IMR-90 (cell line): ENCODE measurements around the gene SLF2. TPM values are rescaled to one million over a fixed set of nuclear protein-coding genes. Genes with fewer than 3 reads are reported as not detected.

ENCODE experiments used
- ATAC-seq: fragments of 200-7000 bp; cut with Tn5 transposase; 2 replicates; pipeline ENCODE4 v1.9.1; 2020; ENCODE audit warnings: low read depth, mild to moderate bottlenecking, moderate library complexity
- BruUV-seq: library from RNA; stranded (reverse); fragments of 400-500 nt; replicated peaks from 2 replicates; lab custom pipeline; 2021; lab: Mats Ljungman, UMichigan
- CTCF ChIA-PET: fragments of 300-600 bp; formaldehyde crosslinking; extraction: SDS; loops from one replicate; lab custom pipeline; 2021; ENCODE audit warnings: antibody characterized with exemption; lab: Yijun Ruan, JAX
- POLR2A ChIA-PET: fragments of 300-600 bp; sonication (Branson Sonifier 250); formaldehyde crosslinking; loops from one replicate; lab custom pipeline; 2022; ENCODE audit warnings: antibody characterized with exemption; ENCODE audit not compliant: unreplicated experiment; lab: Charles Lee
- DNase-seq: peaks from one replicate; pipeline ENCODE4 v3.0.0; 2013
- H2AFZ ChIP-seq: replicated peaks from 2 replicates; pipeline ENCODE3; 2013; ENCODE audit warnings: low read length, mild to moderate bottlenecking; ENCODE audit not compliant: poor library complexity
- H2AK5ac ChIP-seq: 2 replicates; pipeline ENCODE4 v1.6.1; 2013; ENCODE audit warnings: low read depth, low read length, inconsistent platforms
- H2AK9ac ChIP-seq: replicated peaks from 2 replicates; pipeline ENCODE3; 2013; ENCODE audit warnings: mild to moderate bottlenecking, low read depth, low read length, moderate library complexity; ENCODE audit not compliant: poor library complexity
- H2BK120ac ChIP-seq: 2 replicates; pipeline ENCODE4 v1.6.1; 2013; ENCODE audit warnings: low read depth, low read length, inconsistent platforms
- H2BK15ac ChIP-seq: 3 replicates; pipeline ENCODE4 v1.6.1; 2013; ENCODE audit warnings: low read depth, low read length, inconsistent platforms
- H2BK20ac ChIP-seq: 2 replicates; pipeline ENCODE4 v1.6.1; 2013; ENCODE audit warnings: low read depth, mild to moderate bottlenecking, inconsistent platforms, low read length, moderate library complexity
- H2BK5ac ChIP-seq: 2 replicates; pipeline ENCODE4 v1.6.1; 2013; ENCODE audit warnings: mild to moderate bottlenecking, low read depth, low read length, inconsistent platforms; ENCODE audit not compliant: poor library complexity, severe bottlenecking
- H3K14ac ChIP-seq: replicated peaks from 2 replicates; pipeline ENCODE4 v1.6.1; 2013; ENCODE audit warnings: low read depth, low read length, inconsistent platforms
- H3K18ac ChIP-seq: 2 replicates; pipeline ENCODE4 v1.6.1; 2013; ENCODE audit warnings: low read depth, low read length, control low read depth
- H3K23ac ChIP-seq: 2 replicates; pipeline ENCODE4 v1.6.1; 2013; ENCODE audit warnings: low read depth, low read length, inconsistent platforms
- H3K27ac ChIP-seq: 2 replicates; pipeline ENCODE4 v1.5.1; 2013; ENCODE audit warnings: mild to moderate bottlenecking, control low read depth, low read length; ENCODE audit not compliant: insufficient read depth
- H3K27me3 ChIP-seq: 2 replicates; pipeline ENCODE4 v1.6.1; 2013; ENCODE audit warnings: low read length; ENCODE audit not compliant: control insufficient read depth, insufficient read depth
- H3K36me3 ChIP-seq: 2 replicates; pipeline ENCODE4 v1.6.1; 2013; ENCODE audit warnings: low read length, mixed read lengths; ENCODE audit not compliant: control insufficient read depth, insufficient read depth
- H3K4ac ChIP-seq: 2 replicates; pipeline ENCODE4 v1.6.1; 2013; ENCODE audit warnings: low read depth, low read length, inconsistent platforms
- H3K4me1 ChIP-seq: 2 replicates; pipeline ENCODE4 v1.6.1; 2013; ENCODE audit warnings: low read length, mixed read lengths; ENCODE audit not compliant: control insufficient read depth, insufficient read depth
- H3K4me2 ChIP-seq: 2 replicates; pipeline ENCODE4 v1.6.1; 2013; ENCODE audit warnings: low read depth, mild to moderate bottlenecking, control low read depth, low read length, moderate library complexity
- H3K4me3 ChIP-seq: 2 replicates; pipeline ENCODE4 v1.5.1; 2013; ENCODE audit warnings: low read depth, mild to moderate bottlenecking, control low read depth, low read length, moderate library complexity; ENCODE audit not compliant: insufficient read depth
- H3K56ac ChIP-seq: 2 replicates; pipeline ENCODE4 v1.6.1; 2013; ENCODE audit warnings: low read length, inconsistent platforms; ENCODE audit not compliant: insufficient read depth; ENCODE audit errors: extremely low read depth
- H3K79me1 ChIP-seq, 2 experiments: 2 replicates each; pipeline ENCODE4 v1.6.1; 2013; ENCODE audit warnings: low read length in 2 of 2, inconsistent platforms in 1 of 2, low read depth in 1 of 2
- H3K9ac ChIP-seq: 2 replicates; pipeline ENCODE4 v1.6.1; 2013; ENCODE audit warnings: low read depth, low read length, control low read depth
- H3K9me1 ChIP-seq: 2 replicates; pipeline ENCODE4 v1.6.1; 2013; ENCODE audit warnings: low read length, inconsistent platforms; ENCODE audit not compliant: insufficient read depth
- H3K9me3 ChIP-seq: 2 replicates; pipeline ENCODE4 v1.6.1; 2013; ENCODE audit warnings: low read length; ENCODE audit not compliant: control insufficient read depth, insufficient read depth
- H4K20me1 ChIP-seq: 2 replicates; pipeline ENCODE4 v1.6.1; 2013; ENCODE audit warnings: low read length, inconsistent platforms; ENCODE audit not compliant: insufficient read depth
- H4K5ac ChIP-seq: 2 replicates; pipeline ENCODE4 v1.6.1; 2013; ENCODE audit warnings: mild to moderate bottlenecking, low read depth, low read length, control low read depth
- H4K8ac ChIP-seq, 2 experiments: 2 replicates each; pipeline ENCODE4 v1.6.1; 2013; ENCODE audit warnings: low read depth in 2 of 2, low read length in 2 of 2, control low read depth in 1 of 2, inconsistent platforms in 1 of 2
- H4K91ac ChIP-seq: 2 replicates; pipeline ENCODE4 v1.6.1; 2013; ENCODE audit warnings: low read depth, low read length, inconsistent platforms; ENCODE audit not compliant: insufficient read depth
- BHLHE40 ChIP-seq: fragments of 150-350 bp; IDR thresholded peaks from 2 replicates; pipeline ENCODE4 v1.6.1; 2016; ENCODE audit warnings: mild to moderate bottlenecking, low read depth, low read length
- CEBPB ChIP-seq: IDR thresholded peaks from 2 replicates; pipeline ENCODE4 v1.6.1; 2012; ENCODE audit warnings: low read depth, low read length, improper control_type of control experiment
- CHD1 ChIP-seq: IDR thresholded peaks from 2 replicates; pipeline ENCODE4 v1.6.1; 2012; ENCODE audit warnings: low read depth, low read length, improper control_type of control experiment
- FOS ChIP-seq: fragments of 150-350 bp; IDR thresholded peaks from 2 replicates; pipeline ENCODE4 v1.6.1; 2016; ENCODE audit warnings: low read depth, low read length
- MAFK ChIP-seq: IDR thresholded peaks from 2 replicates; pipeline ENCODE4 v1.6.1; 2012; ENCODE audit warnings: low read depth, low read length, improper control_type of control experiment
- MAZ ChIP-seq: IDR thresholded peaks from 2 replicates; pipeline ENCODE4 v1.6.1; 2012; ENCODE audit warnings: low read depth, mild to moderate bottlenecking, low read length, improper control_type of control experiment, moderate library complexity, borderline replicate concordance
- MXI1 ChIP-seq: IDR thresholded peaks from 2 replicates; pipeline ENCODE4 v1.6.1; 2012; ENCODE audit warnings: low read depth, mild to moderate bottlenecking, low read length, moderate library complexity, borderline replicate concordance
- NFE2L2 ChIP-seq: fragments of 150-350 bp; IDR thresholded peaks from 2 replicates; pipeline ENCODE4 v1.6.1; 2016; ENCODE audit warnings: low read depth, mild to moderate bottlenecking, low read length
- POLR2A ChIP-seq: IDR thresholded peaks from 2 replicates; pipeline ENCODE4 v1.6.1; 2012; ENCODE audit warnings: mild to moderate bottlenecking, low read depth, low read length
- RAD21 ChIP-seq: IDR thresholded peaks from 2 replicates; pipeline ENCODE4 v1.6.1; 2012; ENCODE audit warnings: low read length, improper control_type of control experiment
- RCOR1 ChIP-seq: IDR thresholded peaks from 2 replicates; pipeline ENCODE4 v1.6.1; 2012; ENCODE audit warnings: mild to moderate bottlenecking, low read length, improper control_type of control experiment; ENCODE audit not compliant: insufficient replicate concordance
- RFX5 ChIP-seq: IDR thresholded peaks from 2 replicates; pipeline ENCODE4 v1.8.0; 2012; ENCODE audit warnings: low read depth, mild to moderate bottlenecking, low read length, moderate library complexity
- SMC3 ChIP-seq: fragments of 150-350 bp; IDR thresholded peaks from 2 replicates; pipeline ENCODE4 v1.6.1; 2016; ENCODE audit warnings: low read depth, mild to moderate bottlenecking, antibody characterized with exemption, low read length, moderate library complexity
- WGBS, 2 experiments: methylation state at CpG; one replicate each; pipeline versions ENCODE4 v1.1.5 to v1.1.7; 2013; ENCODE audit warnings: missing lambda C conversion rate in 2 of 2; ENCODE audit not compliant: insufficient read length in 1 of 2; ENCODE audit errors: extremely low coverage in 2 of 2; 5-methylcytosine and 5-hydroxymethylcytosine counted together
- dilution Hi-C: fragments of 300-500 bp; cut with HindIII; formaldehyde crosslinking; loops from one replicate; pipeline ENCODE4 v1.14.3; 2018; ENCODE audit warnings: low sequenced_read_pairs; ENCODE audit not compliant: unreplicated experiment
- in situ Hi-C: fragments of 300-500 bp; cut with MboI; formaldehyde crosslinking; loops from 3 replicates; pipeline ENCODE4 v1.14.3; 2019; ENCODE audit warnings: low sequenced_read_pairs, inconsistent platforms, mixed read lengths
- intact Hi-C: fragments of 100-400 bp; cut with micrococcal nuclease; formaldehyde crosslinking; loops from 2 replicates; pipeline ENCODE4 v1.10.0; 2022
- polyA plus RNA-seq, 3 experiments: library from polyadenylated mRNA; depleted of rRNA; stranded (reverse); fragments of >200 nt; gene quantifications; 2 replicates each; pipeline ENCODE4 v1.2.3, GENCODE V29; 2012; ENCODE audit warnings: low replicate concordance in 1 of 3
- total RNA-seq: library from RNA; depleted of rRNA; stranded (reverse); fragments of >200 nt; gene quantifications from 2 replicates; pipeline ENCODE4 v1.2.3, GENCODE V29; 2012
- TF ChIP-seq, protein P1 (sequence below): fragments of 150-350 bp; IDR thresholded peaks from 2 replicates; pipeline ENCODE4 v1.6.1; 2017; ENCODE audit warnings: mild to moderate bottlenecking, antibody characterized with exemption, low read length, low read depth
- TF ChIP-seq, protein P2 (sequence below): fragments of 150-350 bp; IDR thresholded peaks from 2 replicates; pipeline ENCODE4 v1.6.1; 2016; ENCODE audit warnings: low read depth, mild to moderate bottlenecking, low read length, moderate library complexity, borderline replicate concordance
- TF ChIP-seq, protein P3 (sequence below): conservative IDR thresholded peaks from 2 replicates; pipeline ENCODE4 v1.5.1; 2012; ENCODE audit warnings: mild to moderate bottlenecking, low read depth, low read length, improper control_type of control experiment

SLF2 gene
- total and polyA plus RNA-seq, 2 of the 4 experiments (the other 2 are of a cell fraction) = 8.5 to 21.7 TPM

DNA sequence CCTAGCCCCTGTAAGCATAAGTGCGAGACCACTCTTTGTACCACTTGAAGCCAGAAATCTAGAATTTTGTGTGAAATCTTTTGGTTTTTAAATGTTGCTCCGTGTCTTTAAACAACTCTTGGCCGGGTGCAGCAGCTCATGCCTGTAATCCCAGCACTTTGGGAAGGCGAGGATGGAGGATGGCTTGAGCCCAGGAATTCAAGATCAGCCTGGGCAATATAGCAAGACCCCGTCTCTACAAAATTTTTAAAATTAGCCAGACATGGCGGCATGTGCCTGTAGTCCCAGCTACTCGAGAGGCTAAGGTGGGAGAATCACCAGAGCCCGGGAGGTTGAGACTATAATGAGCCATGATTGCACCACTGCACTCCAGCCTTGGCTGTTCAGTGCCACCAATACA, 4.4 kb upstream of the SLF2 start:
- POLR2A ChIA-PET = interaction anchor here (0.6 kb wide), 1 partner anchor 1120 kb away, joined by 3 read pairs; no protein-coding TSS in a partner anchor
- DNase-seq = no peak
- H3K27me3 ChIP-seq = no peaks in the 10 kb centered on the region; the same call in 1 of the 2 replicates
- peaks cover 5% of the 10 kb centered on the region for H4K20me1 ChIP-seq
- H3K4me2 ChIP-seq = no peak overlapping the region
- no peak for TF ChIP-seq NFE2L2
- no peak for TF ChIP-seq BHLHE40
- no peak for TF ChIP-seq SMC3
- no peak for TF ChIP-seq MXI1
- no peak for TF ChIP-seq RFX5
- TF ChIP-seq MAFK = no peak
- no peak for TF ChIP-seq FOS
- no peak for TF ChIP-seq RCOR1
- TF ChIP-seq CEBPB = no peak
- TF ChIP-seq, protein P1, sequence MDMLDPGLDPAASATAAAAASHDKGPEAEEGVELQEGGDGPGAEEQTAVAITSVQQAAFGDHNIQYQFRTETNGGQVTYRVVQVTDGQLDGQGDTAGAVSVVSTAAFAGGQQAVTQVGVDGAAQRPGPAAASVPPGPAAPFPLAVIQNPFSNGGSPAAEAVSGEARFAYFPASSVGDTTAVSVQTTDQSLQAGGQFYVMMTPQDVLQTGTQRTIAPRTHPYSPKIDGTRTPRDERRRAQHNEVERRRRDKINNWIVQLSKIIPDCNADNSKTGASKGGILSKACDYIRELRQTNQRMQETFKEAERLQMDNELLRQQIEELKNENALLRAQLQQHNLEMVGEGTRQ = no peak
- TF ChIP-seq RAD21 = no peak
- TF ChIP-seq POLR2A = no peak
- no peak for TF ChIP-seq MAZ
- TF ChIP-seq, protein P2, sequence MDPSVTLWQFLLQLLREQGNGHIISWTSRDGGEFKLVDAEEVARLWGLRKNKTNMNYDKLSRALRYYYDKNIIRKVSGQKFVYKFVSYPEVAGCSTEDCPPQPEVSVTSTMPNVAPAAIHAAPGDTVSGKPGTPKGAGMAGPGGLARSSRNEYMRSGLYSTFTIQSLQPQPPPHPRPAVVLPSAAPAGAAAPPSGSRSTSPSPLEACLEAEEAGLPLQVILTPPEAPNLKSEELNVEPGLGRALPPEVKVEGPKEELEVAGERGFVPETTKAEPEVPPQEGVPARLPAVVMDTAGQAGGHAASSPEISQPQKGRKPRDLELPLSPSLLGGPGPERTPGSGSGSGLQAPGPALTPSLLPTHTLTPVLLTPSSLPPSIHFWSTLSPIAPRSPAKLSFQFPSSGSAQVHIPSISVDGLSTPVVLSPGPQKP = no peak
- no peak for TF ChIP-seq CHD1
- TF ChIP-seq, protein P3, sequence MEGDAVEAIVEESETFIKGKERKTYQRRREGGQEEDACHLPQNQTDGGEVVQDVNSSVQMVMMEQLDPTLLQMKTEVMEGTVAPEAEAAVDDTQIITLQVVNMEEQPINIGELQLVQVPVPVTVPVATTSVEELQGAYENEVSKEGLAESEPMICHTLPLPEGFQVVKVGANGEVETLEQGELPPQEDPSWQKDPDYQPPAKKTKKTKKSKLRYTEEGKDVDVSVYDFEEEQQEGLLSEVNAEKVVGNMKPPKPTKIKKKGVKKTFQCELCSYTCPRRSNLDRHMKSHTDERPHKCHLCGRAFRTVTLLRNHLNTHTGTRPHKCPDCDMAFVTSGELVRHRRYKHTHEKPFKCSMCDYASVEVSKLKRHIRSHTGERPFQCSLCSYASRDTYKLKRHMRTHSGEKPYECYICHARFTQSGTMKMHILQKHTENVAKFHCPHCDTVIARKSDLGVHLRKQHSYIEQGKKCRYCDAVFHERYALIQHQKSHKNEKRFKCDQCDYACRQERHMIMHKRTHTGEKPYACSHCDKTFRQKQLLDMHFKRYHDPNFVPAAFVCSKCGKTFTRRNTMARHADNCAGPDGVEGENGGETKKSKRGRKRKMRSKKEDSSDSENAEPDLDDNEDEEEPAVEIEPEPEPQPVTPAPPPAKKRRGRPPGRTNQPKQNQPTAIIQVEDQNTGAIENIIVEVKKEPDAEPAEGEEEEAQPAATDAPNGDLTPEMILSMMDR = no peak
- no peak overlapping the region for H4K5ac ChIP-seq
- no peaks in the 10 kb centered on the region for H3K9me3 ChIP-seq
- no peaks in the 10 kb centered on the region for H3K36me3 ChIP-seq
- H3K23ac ChIP-seq = no peak overlapping the region
- 100% methylated on average over 1 of the region's 8 CpGs; no CpG with 5 or more reads in 1 of the 2 experiments for WGBS, 2 experiments
- H2AFZ ChIP-seq = no peak overlapping the region
- H2BK120ac ChIP-seq = no peak overlapping the region
- no peak for ATAC-seq
- no TSS peak for BruUV-seq
- no peak overlapping the region for H3K14ac ChIP-seq
- H3K9ac ChIP-seq = no peak overlapping the region
- no peak overlapping the region for H3K4ac ChIP-seq
- CTCF ChIA-PET = no interaction called here
- in situ Hi-C loops = no loop called here
- peaks cover 7% of the 10 kb centered on the region for H3K4me1 ChIP-seq
- H2BK15ac ChIP-seq = no peak overlapping the region
- peaks cover 3 to 4% of the 10 kb centered on the region in 2 experiments; a peak in 3 of 4 replicates for H3K79me1 ChIP-seq
- H3K18ac ChIP-seq = no peak overlapping the region
- H2AK5ac ChIP-seq = peak overlapping the region; percentile 2
- H3K27ac ChIP-seq = no peak overlapping the region
- H4K8ac ChIP-seq = no peak overlapping the region
- no peaks in the 10 kb centered on the region for H3K9me1 ChIP-seq
- no peak overlapping the region for H4K91ac ChIP-seq
- no peak overlapping the region for H2BK5ac ChIP-seq
- H2AK9ac ChIP-seq = no peak overlapping the region
- intact Hi-C loops = no loop called here
- no peak overlapping the region for H3K4me3 ChIP-seq
- dilution Hi-C loops = no loop called here
- no peak overlapping the region for H2BK20ac ChIP-seq
- H3K56ac ChIP-seq = no peak overlapping the region
